T-helper 1 cell treated with Interleukin-12 subunit alpha and Interleukin-12 subunit beta and Interleukin-4 antibody, amounts not matched to agents 30 μg/mL and 1 μg/mL, for 36 hours (primary cell): ENCODE results near the gene TTC28.

ENCODE experiments used
- H3K27ac Mint-ChIP-seq: one replicate; pipeline ENCODE4 v1.8.0; 2021; ENCODE audit warnings: mild to moderate bottlenecking, mixed read lengths
- H3K27me3 Mint-ChIP-seq: one replicate; pipeline ENCODE4 v1.8.0; 2021; ENCODE audit warnings: low read depth, mixed read lengths
- H3K36me3 Mint-ChIP-seq: one replicate; pipeline ENCODE4 v1.8.0; 2021; ENCODE audit warnings: low read depth, mixed read lengths
- H3K4me1 Mint-ChIP-seq: one replicate; pipeline ENCODE4 v1.8.0; 2021; ENCODE audit warnings: low read depth, mixed read lengths
- H3K4me3 Mint-ChIP-seq: one replicate; pipeline ENCODE4 v1.8.0; 2021; ENCODE audit warnings: mild to moderate bottlenecking, moderate library complexity, mixed read lengths
- H3K9me3 Mint-ChIP-seq: one replicate; pipeline ENCODE4 v1.8.0; 2021; ENCODE audit warnings: mixed read lengths

The TTC28 gene

DNA sequence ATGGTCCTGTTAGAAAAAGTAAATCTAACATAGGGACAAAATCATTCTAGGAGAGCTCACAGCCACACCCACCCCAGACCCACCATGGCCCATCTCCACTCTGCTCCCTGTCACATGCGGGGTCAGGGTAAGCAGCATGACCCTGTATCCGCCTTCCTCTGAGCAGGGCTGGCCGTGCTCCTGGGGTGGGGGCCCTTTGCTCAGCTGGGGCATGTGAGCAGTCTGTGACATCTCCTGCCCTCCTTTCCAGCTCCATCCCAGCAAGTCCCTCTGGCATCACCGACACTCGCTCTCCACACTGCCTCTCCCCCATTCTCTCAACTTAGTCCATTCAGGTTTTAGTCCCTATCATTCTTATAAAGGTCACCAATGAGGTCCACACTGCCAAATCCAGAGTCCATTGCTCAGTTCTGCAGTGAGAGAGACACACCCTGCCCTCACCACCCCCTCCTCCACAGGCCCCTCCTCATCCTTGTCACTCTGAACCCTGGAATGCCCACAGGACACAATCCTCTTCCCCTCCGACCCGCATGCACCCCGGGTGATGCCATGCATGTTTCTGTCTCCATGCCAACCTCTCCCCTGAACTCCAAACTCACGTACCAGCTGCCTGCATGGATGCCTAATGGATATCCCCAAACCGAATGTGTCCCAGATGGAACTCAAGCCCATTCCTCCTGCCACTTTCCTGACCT is 695.5 kb downstream of the TTC28 start:
- Mint-ChIP-seq H3K27ac (no peak overlapping the region), H3K4me3 (no peak overlapping the region), H3K36me3 (no peaks in the 10 kb centered on the region), H3K9me3 (no peaks in the 10 kb centered on the region), H3K4me1 (no peaks in the 10 kb centered on the region), H3K27me3 (no peaks in the 10 kb centered on the region)

- no peaks in the 10 kb centered on the region for H3K27me3 Mint-ChIP-seq
- H3K4me1 Mint-ChIP-seq, result no peaks in the 10 kb centered on the region
- no peaks in the 10 kb centered on the region for H3K9me3 Mint-ChIP-seq
- no peak overlapping the region for H3K4me3 Mint-ChIP-seq
- H3K36me3 Mint-ChIP-seq, result no peaks in the 10 kb centered on the region
- H3K27ac Mint-ChIP-seq, result no peak overlapping the region
These were observed 696.3 kb downstream of the TTC28 start for GRCh38 chr22:27983361-27983791.

- H3K27ac Mint-ChIP-seq, result no peak overlapping the region
- no peaks in the 10 kb centered on the region for H3K27me3 Mint-ChIP-seq
- H3K4me1 Mint-ChIP-seq, result no peaks in the 10 kb centered on the region
- no peaks in the 10 kb centered on the region for H3K36me3 Mint-ChIP-seq
- no peak overlapping the region for H3K4me3 Mint-ChIP-seq
- H3K9me3 Mint-ChIP-seq, result no peaks in the 10 kb centered on the region
These were observed 696.9 kb downstream of the TTC28 start for GRCh38 chr22:27982630-27983180.

DNA sequence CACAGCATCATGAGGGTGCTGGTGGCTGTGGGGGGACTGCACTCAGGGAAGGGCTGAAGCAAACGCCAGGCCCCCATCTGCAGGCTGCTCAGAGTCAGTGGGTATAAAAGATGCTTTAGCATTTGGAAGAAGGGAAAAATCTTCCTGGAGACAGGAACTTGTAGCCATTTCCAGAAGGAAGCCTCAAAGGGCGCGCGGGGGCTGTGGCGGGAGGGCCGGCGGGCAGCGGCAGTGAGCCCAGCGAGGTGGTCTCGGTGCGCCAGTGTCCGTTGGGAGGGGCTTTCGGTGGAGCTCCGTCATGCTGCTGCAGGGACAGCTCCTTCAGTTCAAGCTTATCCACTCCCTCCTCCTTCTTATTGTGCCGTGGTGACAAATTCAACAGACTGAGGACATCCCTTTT is 697.5 kb downstream of the TTC28 start:
- H3K9me3 Mint-ChIP-seq, result no peaks in the 10 kb centered on the region
- H3K4me1 Mint-ChIP-seq, result no peaks in the 10 kb centered on the region
- no peaks in the 10 kb centered on the region for H3K36me3 Mint-ChIP-seq
- no peak overlapping the region for H3K27ac Mint-ChIP-seq
- no peaks in the 10 kb centered on the region for H3K27me3 Mint-ChIP-seq
- no peak overlapping the region for H3K4me3 Mint-ChIP-seq

GRCh38 chr22:27980424-27981148 is 699.1 kb downstream of the TTC28 start:
- H3K4me3 Mint-ChIP-seq, result no peak overlapping the region

DNA sequence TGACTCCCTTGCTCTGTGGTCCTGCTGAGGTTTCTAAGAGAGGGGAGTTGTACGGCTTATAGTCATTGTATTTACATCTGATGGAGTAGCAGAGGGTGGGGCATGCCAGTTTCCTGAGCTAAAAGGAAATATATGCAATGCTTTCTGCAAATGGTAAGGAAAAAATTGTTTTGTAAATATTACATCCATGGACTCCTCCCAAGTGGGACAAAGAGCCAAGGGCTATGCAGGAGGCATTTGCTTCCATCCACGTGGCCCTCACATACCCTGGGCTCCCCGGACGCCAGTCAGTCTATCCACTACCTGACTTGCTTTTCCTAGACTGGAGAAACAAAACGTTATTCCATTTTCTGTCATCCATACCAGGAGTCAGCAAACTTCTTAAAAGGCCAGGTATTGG is 700.8 kb downstream of the TTC28 start:
- Mint-ChIP-seq H3K4me3 (no peak overlapping the region), H3K9me3 (no peaks in the 10 kb centered on the region), H3K36me3 (no peaks in the 10 kb centered on the region), H3K4me1 (no peaks in the 10 kb centered on the region), H3K27ac (no peak overlapping the region), H3K27me3 (no peaks in the 10 kb centered on the region)

More at GRCh38 chr22:27980424-27981148, 699.1 kb downstream of the TTC28 start:
- Mint-ChIP-seq H3K27ac (no peak overlapping the region), H3K9me3 (no peaks in the 10 kb centered on the region), H3K27me3 (no peaks in the 10 kb centered on the region), H3K36me3 (no peaks in the 10 kb centered on the region), H3K4me1 (no peaks in the 10 kb centered on the region)

DNA sequence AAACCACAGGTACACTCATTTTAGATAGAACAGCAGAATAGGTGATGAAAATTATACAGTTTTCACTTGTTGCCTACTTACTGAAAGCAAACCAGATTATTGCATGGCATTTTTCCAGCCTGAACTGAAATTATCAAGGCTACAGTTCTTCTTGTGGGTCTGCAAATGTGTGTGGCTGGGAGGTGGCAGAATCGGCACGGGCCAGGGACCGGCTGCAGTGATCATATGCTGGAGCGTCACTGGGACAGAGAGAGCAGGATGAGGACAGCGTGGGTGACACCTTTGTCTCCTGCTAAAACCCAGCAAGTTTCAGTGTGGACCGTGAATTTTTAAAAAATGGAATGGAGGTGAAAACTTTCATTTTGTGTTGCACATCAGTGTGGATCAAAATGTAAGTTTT is 701.3 kb downstream of the TTC28 start:
- H3K36me3 Mint-ChIP-seq, result no peaks in the 10 kb centered on the region
- H3K9me3 Mint-ChIP-seq, result no peaks in the 10 kb centered on the region
- H3K4me3 Mint-ChIP-seq, result no peak overlapping the region
- no peaks in the 10 kb centered on the region for H3K27me3 Mint-ChIP-seq
- no peaks in the 10 kb centered on the region for H3K4me1 Mint-ChIP-seq
- no peak overlapping the region for H3K27ac Mint-ChIP-seq

DNA sequence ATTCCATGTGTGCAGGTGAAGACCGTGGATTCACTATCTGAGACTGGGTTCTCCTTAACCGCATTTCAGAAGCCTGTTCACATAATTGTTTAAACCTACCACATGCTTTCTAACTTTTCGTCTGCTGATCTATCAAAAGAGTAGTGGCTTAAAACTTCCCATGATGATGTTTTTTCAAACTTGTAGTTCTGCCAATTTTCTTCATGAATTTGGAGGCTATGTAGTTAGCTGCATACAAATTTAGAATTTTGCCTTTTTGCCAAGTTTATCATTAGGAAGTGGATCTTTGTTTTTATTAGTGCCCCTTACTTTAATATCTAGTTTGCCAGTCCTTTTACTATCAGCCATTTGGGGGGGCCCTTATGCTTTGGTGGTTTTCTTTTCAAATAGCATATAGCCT is 703.1 kb downstream of the TTC28 start:
- no peaks in the 10 kb centered on the region for H3K36me3 Mint-ChIP-seq
- H3K4me3 Mint-ChIP-seq, result no peak overlapping the region
- no peaks in the 10 kb centered on the region for H3K4me1 Mint-ChIP-seq
- no peaks in the 10 kb centered on the region for H3K9me3 Mint-ChIP-seq
- no peak overlapping the region for H3K27ac Mint-ChIP-seq
- H3K27me3 Mint-ChIP-seq, result no peaks in the 10 kb centered on the region

DNA sequence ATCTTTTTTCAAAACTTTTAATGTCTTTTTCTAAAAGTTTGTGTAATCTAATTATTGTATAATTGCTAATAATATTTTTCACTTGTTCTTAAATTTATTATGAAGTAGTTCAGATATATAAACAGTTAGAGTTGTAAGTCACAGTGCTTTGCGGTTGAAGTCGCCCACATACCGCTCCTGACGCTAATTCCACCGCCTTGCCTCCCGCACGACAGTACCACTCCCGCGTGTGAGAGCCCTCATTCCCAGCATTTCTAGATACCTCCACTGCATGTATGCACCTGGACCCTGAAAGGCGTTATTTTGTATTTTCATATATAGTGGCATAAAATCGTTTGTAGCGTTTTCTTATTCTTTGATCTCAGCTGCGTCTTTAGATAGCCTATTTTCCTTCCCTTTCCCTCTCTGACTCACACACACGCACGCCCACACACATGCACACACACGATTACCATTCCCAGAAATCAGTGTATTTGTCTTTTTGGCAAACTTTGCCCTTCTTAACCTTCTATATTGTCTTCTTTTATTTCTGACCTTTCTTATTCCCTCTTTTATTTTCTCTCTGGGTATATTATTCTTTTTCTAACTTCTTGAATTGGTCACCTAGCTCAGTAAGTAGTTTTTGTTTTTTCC is 704.1 kb downstream of the TTC28 start:
- Mint-ChIP-seq H3K4me1 (no peaks in the 10 kb centered on the region), H3K9me3 (peaks cover 3% of the 10 kb centered on the region), H3K27me3 (no peaks in the 10 kb centered on the region), H3K4me3 (no peak overlapping the region), H3K36me3 (peaks cover 2% of the 10 kb centered on the region), H3K27ac (no peak overlapping the region)

- Mint-ChIP-seq H3K27me3 (no peaks in the 10 kb centered on the region), H3K27ac (no peak overlapping the region), H3K4me3 (no peak overlapping the region), H3K36me3 (peaks cover 2% of the 10 kb centered on the region), H3K4me1 (no peaks in the 10 kb centered on the region), H3K9me3 (peaks cover 9% of the 10 kb centered on the region)
These were observed 705.8 kb downstream of the TTC28 start for GRCh38 chr22:27973846-27974245.

DNA sequence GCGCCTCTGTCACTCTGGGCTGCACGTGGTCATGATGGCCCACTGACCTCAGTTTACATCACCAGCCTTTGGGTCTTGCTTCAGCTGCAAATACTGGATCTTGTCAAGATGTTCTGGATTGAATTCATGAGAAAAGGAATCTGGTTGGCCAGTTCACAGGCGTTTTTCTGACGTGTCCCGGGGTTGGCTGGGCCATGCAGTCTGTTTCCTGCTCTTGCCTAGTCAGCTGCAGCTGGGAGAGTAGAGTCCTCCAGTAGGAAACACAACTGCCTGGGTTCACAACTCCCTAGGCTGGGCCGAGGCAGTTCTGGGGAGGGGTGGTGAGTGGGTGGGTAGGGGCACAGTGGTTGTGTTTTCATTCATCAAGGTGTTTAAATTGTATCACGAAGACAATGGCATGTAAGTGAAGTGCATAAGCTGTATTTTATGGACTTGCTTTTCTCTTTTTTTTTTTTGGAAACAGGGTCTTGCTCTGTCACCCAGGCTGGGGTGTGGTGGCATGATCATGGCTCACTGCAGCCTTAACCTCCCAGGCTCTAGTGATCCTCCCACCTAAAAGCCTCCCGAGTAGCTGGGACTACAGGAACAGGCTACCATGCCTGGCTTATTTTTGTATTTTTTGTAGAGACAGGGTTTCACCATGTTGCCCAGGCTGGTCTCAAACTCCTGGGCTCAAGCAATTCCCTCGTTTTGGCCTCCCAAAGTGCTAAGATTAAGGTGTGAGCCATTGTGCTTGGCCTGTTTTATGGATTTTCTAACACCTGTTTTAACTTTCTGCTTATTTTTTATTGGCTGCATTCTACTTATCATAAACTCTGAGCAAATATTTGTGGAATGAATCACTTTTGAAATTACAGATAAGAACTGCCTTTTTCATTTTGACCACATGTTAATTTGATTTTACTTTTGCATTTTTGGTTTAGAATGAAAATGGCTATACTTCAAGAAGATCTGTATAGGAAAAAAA is 706.6 kb downstream of the TTC28 start:
- Mint-ChIP-seq H3K27me3 (no peaks in the 10 kb centered on the region), H3K4me1 (no peaks in the 10 kb centered on the region), H3K4me3 (no peak overlapping the region), H3K9me3 (peaks cover 9% of the 10 kb centered on the region), H3K36me3 (peaks cover 2% of the 10 kb centered on the region), H3K27ac (no peak overlapping the region)

- Mint-ChIP-seq H3K36me3 (peaks cover 2% of the 10 kb centered on the region), H3K27ac (no peak overlapping the region), H3K4me3 (no peak overlapping the region), H3K9me3 (peaks cover 9% of the 10 kb centered on the region), H3K27me3 (no peaks in the 10 kb centered on the region), H3K4me1 (no peaks in the 10 kb centered on the region)
These were observed 707.7 kb downstream of the TTC28 start for GRCh38 chr22:27971926-27972325.

DNA sequence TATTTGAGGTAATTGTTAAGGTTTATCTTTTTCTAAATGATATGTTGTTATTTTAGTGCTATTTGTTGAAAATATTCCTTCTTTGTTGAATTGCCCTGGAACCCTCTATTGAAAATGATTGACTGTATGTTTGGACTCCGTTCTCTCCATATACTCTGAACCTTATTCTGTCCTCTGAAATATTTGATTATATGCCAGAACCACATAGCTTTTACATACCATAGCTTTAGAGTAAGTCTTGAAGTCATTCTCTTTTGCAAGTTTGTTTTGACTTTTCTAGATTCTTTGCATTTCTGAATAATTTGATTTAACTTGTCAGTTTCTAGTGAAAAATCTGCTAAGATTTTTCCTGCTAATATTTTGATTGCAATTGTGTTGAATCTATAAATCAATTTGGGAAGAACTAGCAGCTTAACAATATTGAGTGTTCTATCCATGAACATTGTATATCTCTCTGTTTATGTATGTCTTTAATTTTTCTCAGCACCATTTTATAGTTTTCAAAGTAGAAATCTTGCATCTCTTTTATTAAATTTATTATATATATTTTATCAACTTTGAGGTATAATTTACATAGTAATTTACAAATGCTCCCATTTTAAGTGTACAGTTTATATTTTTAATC is 708.9 kb downstream of the TTC28 start:
- H3K27me3 Mint-ChIP-seq, result no peaks in the 10 kb centered on the region
- peaks cover 9% of the 10 kb centered on the region for H3K9me3 Mint-ChIP-seq
- no peak overlapping the region for H3K4me3 Mint-ChIP-seq
- H3K36me3 Mint-ChIP-seq, result peaks cover 2% of the 10 kb centered on the region
- H3K27ac Mint-ChIP-seq, result no peak overlapping the region
- H3K4me1 Mint-ChIP-seq, result no peaks in the 10 kb centered on the region
